GM23248 (cell line): ENCODE data around the gene FNDC1.

Source experiments
- EZH2 ChIP-seq: fragments of 200-600 bp; sonication (generic); IDR thresholded peaks from 2 replicates; pipeline ENCODE4 v1.6.1; 2018; ENCODE audit warnings: antibody characterized with exemption, mild to moderate bottlenecking; ENCODE audit not compliant: insufficient read depth, poor library complexity, severe bottlenecking
- EZH2phosphoT487 ChIP-seq: fragments of 200-600 bp; sonication (generic); IDR thresholded peaks from 2 replicates; pipeline ENCODE4 v1.6.1; 2018; ENCODE audit warnings: antibody characterized with exemption, moderate library complexity, mild to moderate bottlenecking, low read depth; ENCODE audit not compliant: insufficient read depth

GRCh38 chr6:159301810-159302593, 132.8 kb downstream of the FNDC1 start:
- TF ChIP-seq EZH2phosphoT487: no peak
- no peak for TF ChIP-seq EZH2
